Small intestine (tissue), 7 donors: ENCODE measurements around the gene CHURC1. TPM values are rescaled to one million over a fixed set of nuclear protein-coding genes. Genes with fewer than 3 reads are reported as not detected.

Experiments
- DNase-seq, 2 donors: peaks; one replicate each; pipeline versions ENCODE4 v3.0.0 to v3.0.0-alpha.2; 2013
- FAIRE-seq: peaks from 2 replicates; lab custom pipeline; 2012; peaks lifted over from hg19 to GRCh38; lab: Jason Lieb, UNC
- H3K27ac ChIP-seq, 3 donors: one replicate each; pipeline ENCODE4 v1.5.1; 2013; ENCODE audit warnings: low read length in 2 of 3, mild to moderate bottlenecking in 2 of 3, control low read depth in 1 of 3, inconsistent platforms in 1 of 3, low read depth in 1 of 3, moderate library complexity in 1 of 3
- H3K27me3 ChIP-seq, 3 donors: one replicate each; pipeline ENCODE4 v1.6.1; 2013; ENCODE audit warnings: low read length in 3 of 3, inconsistent platforms in 1 of 3; ENCODE audit not compliant: control insufficient read depth in 3 of 3, insufficient read depth in 3 of 3
- H3K36me3 ChIP-seq, 3 donors: one replicate each; pipeline ENCODE4 v1.6.1; 2013; ENCODE audit warnings: low read length in 3 of 3, inconsistent platforms in 1 of 3, low read depth in 1 of 3, mild to moderate bottlenecking in 1 of 3, moderate library complexity in 1 of 3; ENCODE audit not compliant: control insufficient read depth in 3 of 3, insufficient read depth in 2 of 3
- H3K4me1 ChIP-seq, 3 donors: one replicate each; pipeline ENCODE4 v1.6.1; 2013; ENCODE audit warnings: low read length in 2 of 3, inconsistent platforms in 1 of 3, low read depth in 1 of 3, mild to moderate bottlenecking in 1 of 3, moderate library complexity in 1 of 3; ENCODE audit not compliant: control insufficient read depth in 3 of 3, insufficient read depth in 2 of 3
- H3K4me3 ChIP-seq, 3 donors: one replicate each; pipeline ENCODE4 v1.5.1; 2013; ENCODE audit warnings: low read length in 3 of 3, control low read depth in 1 of 3, inconsistent platforms in 1 of 3, low read depth in 1 of 3, mild to moderate bottlenecking in 1 of 3, moderate library complexity in 1 of 3
- H3K9me3 ChIP-seq, 2 donors: one replicate each; pipeline ENCODE4 v1.6.1; 2013; ENCODE audit warnings: low read depth in 1 of 2, low read length in 1 of 2; ENCODE audit not compliant: control insufficient read depth in 2 of 2, insufficient read depth in 1 of 2
- WGBS, 3 donors: extraction: QIAGEN DNeasy Blood & Tissue Kit; methylation state at CpG; one replicate each; pipeline ENCODE4 v1.1.7; 2013; 5-methylcytosine and 5-hydroxymethylcytosine counted together
- polyA plus RNA-seq, 4 donors: library from polyadenylated mRNA; stranded (reverse) in 3 of 4; unstranded in 1 of 4; fragments of 200-250 nt in 3 of 4; fragments of 120-200 nt in 1 of 4; gene quantifications; one replicate each; pipeline versions ENCODE4 v1.2.1 to v1.2.3, GENCODE V29; 2013
- donor health status: healthy with polysubstance abuse.
- donor health status: control.
- donor health status: control.
- donor health status: Bipolar disorder and iron deficiency.
- donor health status: healthy.

CHURC1 gene
- polyA plus RNA-seq, 4 donors = 25.9 to 40.3 (median 33.9) TPM

GRCh38 chr14:64943556-64943955 is 29.3 kb downstream of the CHURC1 start:
- peaks cover 0 to 52% (median 2%) of the 10 kb centered on the region in 3 donors for H3K36me3 ChIP-seq
- H3K27ac ChIP-seq = peak overlapping the region; percentile 39 to 78 (median 60)
- no peak for DNase-seq
- H3K27me3 ChIP-seq = no peaks in the 10 kb centered on the region
- no peak overlapping the region for H3K4me3 ChIP-seq
- 67 to 90% (median 72%) methylated on average over 6 of the region's 6 CpGs for WGBS, 3 donors
- no peaks in the 10 kb centered on the region for H3K9me3 ChIP-seq
- H3K4me1 ChIP-seq = peaks cover 11 to 44% (median 20%) of the 10 kb centered on the region in 3 donors
- no peak for FAIRE-seq

GRCh38 chr14:64944041-64944440 is 29.8 kb downstream of the CHURC1 start:
- WGBS, 3 donors = 85 to 91% (median 91%) methylated on average over 2 of the region's 2 CpGs
- H3K27ac ChIP-seq = peak overlapping the region in 1 of 3 donors; percentile 78
- peaks cover 0 to 56% (median 2%) of the 10 kb centered on the region in 3 donors for H3K36me3 ChIP-seq
- H3K27me3 ChIP-seq = no peaks in the 10 kb centered on the region
- H3K4me3 ChIP-seq = no peak overlapping the region
- DNase-seq (no peak), FAIRE-seq (no peak)
- H3K4me1 ChIP-seq = peaks cover 11 to 44% (median 20%) of the 10 kb centered on the region in 3 donors
- no peaks in the 10 kb centered on the region for H3K9me3 ChIP-seq

- Histone ChIP-seq H3K27ac (no peak overlapping the region), H3K9me3 (no peaks in the 10 kb centered on the region), H3K4me3 (no peak overlapping the region), H3K27me3 (no peaks in the 10 kb centered on the region), H3K4me1 (peaks cover 11 to 35% (median 20%) of the 10 kb centered on the region in 3 donors), H3K36me3 (peaks cover 0 to 53% (median 2%) of the 10 kb centered on the region in 3 donors)
- FAIRE-seq (no peak), DNase-seq (no peak)
- WGBS, 3 donors = 92 to 95% (median 93%) methylated on average over 4 of the region's 4 CpGs
Observed at GRCh38 chr14:64944861-64945260, 30.6 kb downstream of the CHURC1 start.

GRCh38 chr14:64945431-64946178 is 31.4 kb downstream of the CHURC1 start:
- no peak for FAIRE-seq
- H3K36me3 ChIP-seq = peaks cover 0 to 61% (median 0%) of the 10 kb centered on the region in 3 donors
- WGBS, 3 donors = 46 to 80% (median 59%) methylated on average over 12 of the region's 12 CpGs
- H3K27ac ChIP-seq = no peak overlapping the region
- H3K27me3 ChIP-seq = no peaks in the 10 kb centered on the region
- DNase-seq = peak in 1 of 2 donors; percentile 40
- H3K4me3 ChIP-seq = no peak overlapping the region
- H3K4me1 ChIP-seq = peaks cover 11 to 29% (median 20%) of the 10 kb centered on the region in 3 donors
- H3K9me3 ChIP-seq = no peaks in the 10 kb centered on the region

- FAIRE-seq = no peak
- H3K9me3 ChIP-seq = no peaks in the 10 kb centered on the region
- peaks cover 11 to 29% (median 20%) of the 10 kb centered on the region in 3 donors for H3K4me1 ChIP-seq
- H3K36me3 ChIP-seq = peaks cover 0 to 61% (median 0%) of the 10 kb centered on the region in 3 donors
- H3K4me3 ChIP-seq = no peak overlapping the region
- H3K27ac ChIP-seq = no peak overlapping the region
- DNase-seq = no peak
- 80 to 93% (median 86%) methylated on average over 6 of the region's 6 CpGs for WGBS, 3 donors
- H3K27me3 ChIP-seq = no peaks in the 10 kb centered on the region
Observed at GRCh38 chr14:64946310-64947045, 32.2 kb downstream of the CHURC1 start.

- H3K27ac ChIP-seq = peak overlapping the region in 1 of 3 donors; percentile 77
- peak; percentile 54 to 93 for DNase-seq
Observed at GRCh38 chr14:64947710-64948611, 33.7 kb downstream of the CHURC1 start.

GRCh38 chr14:64948612-64949210 is 34.5 kb downstream of the CHURC1 start:
- H3K27ac ChIP-seq = no peak overlapping the region
- no peak overlapping the region for H3K4me3 ChIP-seq
- H3K4me1 ChIP-seq = peaks cover 4 to 16% (median 12%) of the 10 kb centered on the region in 3 donors
- peaks cover 0 to 62% (median 2%) of the 10 kb centered on the region in 3 donors for H3K36me3 ChIP-seq
- DNase-seq (no peak), FAIRE-seq (no peak)
- H3K27me3 ChIP-seq = no peaks in the 10 kb centered on the region
- no peaks in the 10 kb centered on the region for H3K9me3 ChIP-seq
- WGBS, 3 donors = 49 to 81% (median 55%) methylated on average over 8 of the region's 8 CpGs

More at GRCh38 chr14:64947710-64948611, 33.7 kb downstream of the CHURC1 start:
- 63 to 81% (median 67%) methylated on average over 28 of the region's 28 CpGs for WGBS, 3 donors
- no peak overlapping the region for H3K4me3 ChIP-seq
- H3K4me1 ChIP-seq = peaks cover 11 to 24% (median 18%) of the 10 kb centered on the region in 3 donors
- no peaks in the 10 kb centered on the region for H3K27me3 ChIP-seq
- H3K9me3 ChIP-seq = no peaks in the 10 kb centered on the region
- no peak for FAIRE-seq
- H3K36me3 ChIP-seq = peaks cover 0 to 65% (median 2%) of the 10 kb centered on the region in 3 donors
